ENCODE results near the gene SYNDIG1. TPM values are rescaled to one million over a fixed set of nuclear protein-coding genes. Genes with fewer than 3 reads are reported as not detected.

SYNDIG1 gene
- total RNA-seq, 1 experiment from 2014 or later = 5.4 TPM

DNA sequence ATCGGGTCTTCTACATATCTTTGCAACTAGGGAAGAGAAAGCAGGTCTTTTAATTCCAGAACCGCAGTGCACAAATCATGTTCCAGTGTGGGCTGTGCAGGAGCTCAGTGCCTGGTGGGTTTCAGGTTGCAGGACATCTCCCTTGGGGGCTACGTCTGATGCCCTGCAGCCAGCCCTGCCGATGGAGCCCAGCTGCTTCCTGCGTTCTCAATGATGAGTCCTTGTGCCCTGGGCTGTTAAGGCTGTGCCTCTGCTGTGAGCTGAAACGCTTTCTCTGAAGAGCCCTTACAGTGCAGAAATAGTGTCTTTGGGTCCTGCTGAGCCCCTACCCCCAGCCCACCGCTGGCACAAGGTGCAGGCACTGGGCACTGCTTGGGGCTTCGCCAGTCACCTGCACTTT lies 192.9 kb downstream of the SYNDIG1 start:
- H3K79me2 ChIP-seq (ENCODE audit: insufficient read depth, low read length) = no peaks in the 10 kb centered on the region
- no peak for DNase-seq
- H2BK15ac ChIP-seq (ENCODE audit: low read depth, low read length) = no peak overlapping the region
- no peak overlapping the region for H2BK12ac ChIP-seq (ENCODE audit: insufficient read length, low read depth, low read length)
- H4K8ac ChIP-seq (replicated peaks; ENCODE audit: insufficient read length, low read depth, low read length) = no peak overlapping the region
- Mint-ChIP-seq H3K9me3 (peaks cover 0 to 4% of the 10 kb centered on the region in 2 experiments; a peak in 2 of 5 replicates), H3K36me3 (ENCODE audit: insufficient read depth in 1 of 3, low read depth in 3 of 3) (no peaks in the 10 kb centered on the region; a peak in 2 of 7 replicates), H3K27ac (no peak overlapping the region), H3K27me3 (ENCODE audit: low read depth) (no peaks in the 10 kb centered on the region; the same call in 1 of the 2 replicates), H3K4me1 (no peaks in the 10 kb centered on the region; a peak in 1 of 4 replicates), H3K4me3 (no peak overlapping the region)
- no peak overlapping the region for H3K18ac ChIP-seq (ENCODE audit: insufficient read length, low read depth, low read length)
- H3K4me2 ChIP-seq (ENCODE audit: insufficient read depth, insufficient read length, low read length) = no peak overlapping the region
- H2AFZ ChIP-seq (ENCODE audit: low read length) = no peak overlapping the region
- WGBS (ENCODE audit: extremely low coverage, insufficient read length, low lambda C conversion rate) = no CpG with 5 or more reads among the region's 8 CpGs
- no peak overlapping the region for H3K27ac ChIP-seq (ENCODE audit: insufficient read length, low read depth, low read length)
- H3K23me2 ChIP-seq (ENCODE audit: insufficient read length, low read depth, low read length, poor library complexity, severe bottlenecking) = no peaks in the 10 kb centered on the region
- H3K9ac ChIP-seq (ENCODE audit: extremely low read depth, insufficient read length, low read length) = no peak overlapping the region
- no peak overlapping the region for H3K56ac ChIP-seq (ENCODE audit: insufficient read length, low read depth, low read length)
- no peaks in the 10 kb centered on the region for H3K9me3 ChIP-seq (ENCODE audit: control insufficient read depth, low read depth, low read length)
- no peaks in the 10 kb centered on the region for H3K4me1 ChIP-seq (ENCODE audit: insufficient read depth, low read length)
- H4K91ac ChIP-seq (ENCODE audit: insufficient read length, low read depth, low read length) = no peak overlapping the region
- no peak for TF ChIP-seq CTCF (conservative IDR thresholded peaks at IDR 0.05)
- H4K20me1 ChIP-seq (ENCODE audit: control insufficient read depth, insufficient read depth, insufficient read length) = no peaks in the 10 kb centered on the region
- no peaks in the 10 kb centered on the region for H3K27me3 ChIP-seq (ENCODE audit: insufficient read depth, low read length)
- H3K14ac ChIP-seq (ENCODE audit: insufficient read depth, low read length) = no peak overlapping the region
- no peak overlapping the region for H2BK20ac ChIP-seq (ENCODE audit: low read depth, low read length, poor library complexity, severe bottlenecking)
- no peak overlapping the region for H3K4ac ChIP-seq (ENCODE audit: low read depth, low read length)
- no peak overlapping the region for H3K23ac ChIP-seq (ENCODE audit: insufficient read length, low read depth, low read length)
- no peaks in the 10 kb centered on the region for H3K79me1 ChIP-seq (ENCODE audit: insufficient read depth, low read depth, low read length, poor library complexity, severe bottlenecking)
- no peak overlapping the region for H2BK120ac ChIP-seq (ENCODE audit: low read depth, low read length, poor library complexity, severe bottlenecking)
- H2BK5ac ChIP-seq (ENCODE audit: insufficient read length, low read length) = no peak overlapping the region
- H2AK5ac ChIP-seq (ENCODE audit: insufficient read length, low read length) = no peak overlapping the region
- H3T11ph ChIP-seq (ENCODE audit: low read length) = no peak overlapping the region
- no peak overlapping the region for H4K5ac ChIP-seq (ENCODE audit: insufficient read length, low read depth, low read length)
